DMS153 treated with DMSO at 0.1 percent for 48 hours (cell line): ENCODE data around the gene MYCL.

Source experiments
- DNase-seq: peaks from one replicate; lab custom pipeline; 2025; ENCODE audit not compliant: unreplicated experiment; lab: John Stamatoyannopoulos, UW

MYCL gene

GRCh38 chr1:39857126-39857878 lies 44.4 kb downstream of the MYCL start:
- no peak for DNase-seq

DNA sequence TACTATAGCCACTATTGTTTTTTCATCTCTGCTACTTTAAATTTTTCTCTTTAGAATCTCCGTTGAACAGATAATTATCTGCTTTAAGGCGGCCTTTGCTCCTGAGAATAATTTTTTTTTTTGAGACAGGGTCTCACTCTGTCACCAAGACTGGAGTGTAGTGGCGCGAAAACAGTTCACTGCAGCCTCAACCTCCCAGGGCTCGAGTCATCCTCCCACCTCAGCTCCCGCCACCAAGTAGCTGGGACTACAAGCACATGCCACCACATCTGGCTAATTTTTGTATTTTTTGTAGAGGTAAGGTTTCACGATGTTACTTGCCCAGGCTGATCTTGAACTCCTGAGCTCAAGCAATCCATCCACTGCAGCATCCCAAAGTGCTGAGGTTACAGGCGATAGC lies 47.0 kb downstream of the MYCL start:
- no peak for DNase-seq

- DNase-seq = no peak
These were observed 47.4 kb downstream of the MYCL start for GRCh38 chr1:39854314-39854713.

- DNase-seq = peak; percentile 71
These were observed 48.8 kb downstream of the MYCL start for GRCh38 chr1:39852876-39853275.

- peak; percentile 94 for DNase-seq
These were observed 49.4 kb downstream of the MYCL start for GRCh38 chr1:39852214-39852791.

GRCh38 chr1:39850606-39851216 lies 51.0 kb downstream of the MYCL start:
- no peak for DNase-seq

DNA sequence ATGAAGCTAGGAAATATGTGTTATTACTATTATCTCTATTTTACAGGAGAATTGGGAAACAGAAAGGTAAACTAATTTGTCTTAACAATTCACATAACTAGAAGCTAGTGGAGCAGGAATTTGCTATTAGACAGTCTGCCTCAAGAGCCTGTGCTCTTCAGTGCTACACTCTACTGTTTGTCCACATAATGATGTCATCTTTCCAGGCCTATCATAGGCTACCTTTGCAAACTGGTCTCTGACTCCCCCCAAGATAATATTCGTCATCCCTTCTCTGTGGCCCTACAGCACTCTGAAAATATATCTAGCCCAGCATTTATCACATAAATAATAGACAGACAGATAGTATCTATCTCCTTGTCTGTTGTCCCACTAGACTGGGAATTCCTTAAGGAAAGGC lies 52.5 kb downstream of the MYCL start:
- DNase-seq = no peak

GRCh38 chr1:39847940-39848339 lies 53.8 kb downstream of the MYCL start:
- no peak for DNase-seq

DNA sequence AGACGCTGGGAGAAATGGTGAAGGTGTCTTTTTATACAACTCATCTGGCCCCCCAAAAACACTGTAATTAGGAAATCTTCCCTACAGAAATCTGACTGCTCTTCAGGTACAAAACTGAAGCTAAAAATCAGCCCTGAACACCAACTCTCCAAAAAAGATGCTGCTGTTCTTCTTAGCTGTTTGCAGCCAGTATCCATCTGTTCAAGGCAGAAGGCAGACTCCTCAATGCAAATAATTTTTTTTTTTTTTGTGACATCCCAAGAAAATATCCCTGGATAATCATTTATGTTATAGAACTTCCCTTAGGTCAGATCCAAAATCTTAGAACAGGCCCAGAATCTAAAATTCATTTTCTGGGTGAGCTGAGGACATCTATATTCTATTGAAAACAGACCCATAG lies 54.9 kb downstream of the MYCL start:
- no peak for DNase-seq

- peak; percentile 100 for DNase-seq
These were observed 55.8 kb downstream of the MYCL start for GRCh38 chr1:39845569-39846566.
